ENCODE results near the gene KCNH5.

KCNH5 gene

DNA sequence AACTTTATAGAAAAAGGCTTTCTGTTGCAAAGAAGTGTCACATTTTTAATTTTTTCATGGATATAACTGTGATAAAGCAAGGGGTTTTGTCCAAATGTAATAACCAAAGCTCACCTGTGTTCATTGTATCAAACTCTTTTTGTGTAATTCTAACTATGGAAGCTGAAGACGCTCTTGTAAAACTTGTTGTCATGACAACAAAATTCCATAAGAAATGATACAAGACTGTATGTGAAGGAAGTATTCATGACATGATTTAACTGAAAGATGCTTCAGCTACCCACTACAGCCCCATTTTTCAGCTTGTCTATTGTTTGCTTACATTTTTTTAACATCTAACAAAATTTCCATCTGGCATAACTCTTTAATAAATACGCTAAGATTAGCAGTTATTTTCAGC, 360.9 kb downstream of the KCNH5 start:
- in situ Hi-C loops (cut with HindIII; ENCODE audit: low sequenced_read_pairs), result no loop called here

DNA sequence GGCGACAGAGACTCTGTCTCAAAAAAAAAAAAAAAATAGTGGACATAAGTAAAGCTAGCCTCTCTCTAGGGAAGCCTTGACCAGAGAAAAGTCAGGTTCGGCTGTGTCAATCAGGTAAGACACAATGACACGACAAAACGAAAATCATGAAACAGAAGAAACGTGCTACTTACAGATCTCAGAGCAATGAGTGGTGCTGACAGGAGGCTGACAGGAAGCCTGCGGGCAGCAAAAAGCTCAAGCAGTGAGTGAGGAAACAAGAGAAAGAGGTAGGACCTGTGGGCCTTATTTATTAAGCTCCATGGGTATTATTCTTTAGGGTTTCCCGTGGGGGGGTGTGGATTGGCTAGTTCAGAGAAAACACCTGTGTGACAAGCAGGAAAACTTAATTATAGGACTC, 363.1 kb downstream of the KCNH5 start:
- in situ Hi-C loops (cut with HindIII; ENCODE audit: low sequenced_read_pairs), result no loop called here

DNA sequence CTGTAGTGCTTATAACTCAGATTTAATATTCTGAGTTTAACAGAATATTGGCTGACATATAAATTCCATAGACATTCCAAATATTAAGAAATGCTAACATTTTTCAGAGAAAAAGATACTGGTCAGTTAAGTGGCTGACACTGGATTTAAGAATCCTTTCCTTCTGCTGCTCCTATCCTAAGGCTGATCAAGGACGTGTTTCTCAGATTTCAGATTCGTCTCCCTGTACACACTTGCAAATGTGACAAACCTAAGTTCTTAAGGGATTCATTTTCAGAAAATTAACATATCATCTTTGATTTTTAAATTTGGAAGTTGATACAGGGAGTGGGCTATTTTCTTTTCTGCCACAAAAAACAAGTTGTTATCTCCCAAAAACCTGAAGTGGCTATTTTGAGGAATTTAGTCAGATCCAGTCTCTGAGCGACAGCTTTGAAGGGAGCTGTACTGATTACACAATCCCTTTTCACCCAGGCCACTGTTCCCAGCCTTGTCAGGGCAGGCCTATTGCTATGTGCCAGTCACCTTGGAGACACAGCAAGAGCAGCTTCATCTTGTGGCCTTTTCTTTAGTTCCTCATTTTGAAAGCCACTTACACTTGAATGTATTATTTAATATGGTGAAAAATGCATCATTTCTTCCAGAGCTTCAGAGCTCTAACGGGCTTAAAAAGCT, 370.6 kb downstream of the KCNH5 start:
- in situ Hi-C loops (cut with HindIII; ENCODE audit: low sequenced_read_pairs), result no loop called here

DNA sequence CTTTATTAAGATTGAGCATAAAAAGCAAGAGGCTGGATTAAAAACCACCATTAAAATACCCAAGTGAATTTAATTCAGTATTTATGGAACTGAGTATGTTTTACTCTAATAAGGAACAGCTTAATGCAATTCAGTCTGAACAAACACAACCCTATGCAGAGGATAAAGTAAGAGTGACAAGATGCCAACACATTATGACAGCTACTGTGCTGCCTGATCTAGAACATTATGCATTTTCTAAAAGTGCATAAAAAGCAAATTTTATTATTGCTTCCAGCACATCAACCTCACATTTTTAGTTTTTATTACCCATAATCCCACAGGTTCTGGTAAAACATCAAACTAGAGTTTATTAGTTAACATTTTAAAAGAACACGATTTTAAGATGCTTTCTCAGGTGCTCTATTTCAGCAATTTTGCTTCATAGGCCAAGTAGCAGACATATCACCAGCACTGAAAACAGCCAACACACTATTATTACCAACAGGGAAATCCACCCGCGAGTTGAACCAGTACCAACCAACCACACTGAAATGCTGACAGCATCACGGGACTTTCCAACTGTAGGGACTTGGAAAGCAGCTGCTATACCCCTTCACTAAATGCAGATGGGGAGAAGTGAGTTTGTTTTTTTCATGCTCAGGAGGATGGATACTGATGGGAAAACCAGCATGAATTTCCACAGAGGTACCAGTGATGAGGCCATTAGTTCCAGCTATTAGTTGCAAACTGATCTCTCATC, 372.1 kb downstream of the KCNH5 start:
- in situ Hi-C loops (cut with HindIII; ENCODE audit: low sequenced_read_pairs), result no loop called here

DNA sequence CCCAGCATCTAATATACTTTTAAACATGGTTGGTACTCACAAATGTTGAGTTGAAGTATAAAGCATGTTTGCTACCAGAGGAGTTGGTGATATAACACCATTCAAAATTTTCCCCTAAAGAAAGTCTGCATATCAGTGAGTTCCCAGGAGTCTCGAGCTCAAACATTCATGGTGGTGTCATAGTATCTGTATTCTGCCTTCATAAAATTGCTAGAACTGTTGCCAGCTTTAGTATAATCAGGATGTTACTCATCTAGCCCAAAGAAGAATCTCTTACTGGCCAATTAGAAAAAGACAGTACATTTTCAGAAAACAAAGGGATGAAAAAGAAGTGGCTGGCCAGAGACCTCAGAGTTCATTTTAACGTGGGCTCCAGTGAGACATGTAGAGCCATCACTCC, 374.7 kb downstream of the KCNH5 start:
- in situ Hi-C loops (cut with HindIII; ENCODE audit: low sequenced_read_pairs), result no loop called here

DNA sequence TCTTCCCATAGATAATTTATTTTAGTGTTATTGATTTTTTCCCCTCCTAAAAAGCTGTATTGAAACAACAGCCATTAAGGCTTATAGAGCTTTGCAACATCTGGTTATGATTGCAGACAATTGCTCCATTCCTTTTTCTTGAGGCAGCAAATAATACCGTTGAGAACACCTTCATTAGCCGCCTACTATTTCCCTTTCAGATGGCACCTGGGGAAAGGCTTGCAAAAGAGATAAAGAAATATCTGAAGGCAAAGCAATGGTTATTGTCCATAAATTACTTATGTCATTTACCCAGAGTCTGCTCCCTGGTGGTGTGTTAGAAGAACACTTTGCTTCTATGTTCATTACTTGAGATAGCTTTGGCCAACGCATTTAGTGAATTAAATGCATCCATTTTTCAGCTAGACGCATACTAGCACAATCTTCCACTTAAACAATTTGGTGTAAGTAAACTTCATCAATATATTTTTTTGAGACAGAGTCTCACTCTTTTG, 377.8 kb downstream of the KCNH5 start:
- in situ Hi-C loops (cut with HindIII; ENCODE audit: low sequenced_read_pairs), result no loop called here

DNA sequence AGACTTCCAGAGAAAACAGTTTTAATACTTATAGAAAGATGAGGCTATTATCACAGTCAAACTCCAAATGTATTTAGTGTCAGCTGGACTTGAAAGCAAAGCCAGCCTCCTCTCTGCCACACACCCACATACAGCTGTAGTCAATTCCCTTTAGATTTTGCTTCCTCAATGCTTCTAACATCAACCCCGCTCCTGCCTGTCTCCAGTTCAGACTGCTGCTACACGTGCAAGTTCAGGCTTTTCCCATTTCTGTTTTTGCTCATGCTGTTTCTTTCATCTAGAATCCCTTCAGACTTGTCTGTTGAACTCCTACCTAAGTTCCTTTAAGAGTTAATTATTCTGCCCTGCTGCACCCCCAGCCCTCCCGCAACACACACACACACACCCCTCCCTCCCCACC, 380.0 kb downstream of the KCNH5 start:
- in situ Hi-C loops (cut with HindIII; ENCODE audit: low sequenced_read_pairs), result no loop called here

DNA sequence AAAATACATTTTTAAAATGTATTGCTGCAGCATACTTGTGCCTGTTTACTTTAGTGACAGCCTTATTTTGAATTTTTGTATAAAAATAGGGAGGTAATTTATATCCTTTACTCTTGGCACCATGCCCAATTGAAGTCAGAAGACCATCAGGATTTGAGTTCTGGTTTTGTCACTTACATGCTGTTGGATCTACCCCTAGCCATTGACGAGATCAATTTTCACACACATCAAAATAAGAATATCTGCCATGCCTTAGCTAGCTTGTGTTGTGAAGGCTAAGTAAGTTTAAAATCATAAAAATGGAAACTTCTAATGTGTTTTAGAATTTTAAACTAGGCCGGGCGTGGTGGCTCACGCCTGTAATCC, 381.8 kb downstream of the KCNH5 start:
- in situ Hi-C loops (cut with HindIII; ENCODE audit: low sequenced_read_pairs), result no loop called here

DNA sequence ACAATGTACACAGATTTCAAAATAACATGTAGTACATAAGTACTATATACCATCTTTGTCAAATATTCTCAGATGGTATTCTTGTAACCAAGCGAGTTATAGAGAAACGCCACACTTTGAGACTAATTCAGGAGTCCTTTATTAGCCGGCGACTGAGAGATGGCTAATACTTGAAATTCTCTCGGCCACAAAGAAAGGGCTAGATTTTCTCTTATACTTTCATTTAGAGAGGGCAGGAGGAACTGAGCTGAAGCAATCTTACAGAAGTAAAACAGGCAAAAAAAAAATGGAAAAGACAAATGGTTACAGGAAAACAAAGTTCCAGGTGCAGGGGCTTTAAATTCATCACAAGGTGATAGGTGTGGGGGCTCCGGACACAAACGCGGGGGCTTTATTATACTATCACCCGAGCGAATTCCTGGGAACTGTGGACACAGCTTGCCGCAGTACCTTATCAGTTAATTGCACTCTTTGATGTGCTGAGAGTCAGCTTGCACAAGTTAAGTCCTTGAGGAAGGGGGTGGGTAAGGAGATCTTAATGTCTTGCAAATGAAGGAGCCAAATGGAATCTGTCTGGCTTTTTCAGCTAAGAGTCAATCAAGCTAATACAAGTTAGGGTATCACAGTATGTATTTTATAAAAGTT, 382.3 kb downstream of the KCNH5 start:
- in situ Hi-C loops (cut with HindIII; ENCODE audit: low sequenced_read_pairs), result no loop called here

DNA sequence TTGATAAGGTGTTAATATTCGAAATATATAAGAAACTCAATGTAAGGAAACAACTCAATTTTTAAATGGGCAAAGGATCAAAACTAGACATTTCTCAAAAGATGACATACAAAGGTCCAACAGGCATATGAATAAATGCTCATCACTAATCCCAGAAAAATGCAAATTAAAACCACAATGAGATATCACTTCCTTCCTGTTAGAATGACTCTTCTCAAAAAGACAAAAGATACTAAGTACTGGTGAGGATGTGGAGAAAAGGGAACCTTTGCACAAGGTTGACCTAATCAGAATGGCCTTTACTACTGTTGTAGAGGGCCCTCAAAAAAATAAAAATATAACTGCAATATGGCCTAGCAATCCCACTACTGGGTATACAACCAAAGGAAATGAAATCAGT, 383.4 kb downstream of the KCNH5 start:
- in situ Hi-C loops (cut with HindIII; ENCODE audit: low sequenced_read_pairs), result no loop called here

DNA sequence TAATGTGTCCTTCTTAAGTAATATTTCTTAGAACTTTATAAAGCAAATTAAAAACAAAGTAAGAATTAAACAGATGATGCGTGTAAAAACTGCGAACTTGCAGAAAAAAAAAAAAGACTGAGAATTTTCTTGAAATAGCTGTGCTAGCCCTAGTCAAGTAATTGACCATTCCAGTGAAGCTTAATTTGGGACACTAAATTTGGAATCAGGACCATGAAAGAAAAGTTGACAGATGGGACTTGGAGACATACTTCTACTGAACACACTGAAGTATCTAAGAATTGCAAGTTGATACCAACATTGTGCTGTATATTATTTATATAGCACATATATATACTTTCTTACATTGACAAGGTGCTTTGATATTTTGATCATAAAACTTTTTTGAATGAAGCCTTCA, 386.6 kb downstream of the KCNH5 start:
- in situ Hi-C loops (cut with HindIII; ENCODE audit: low sequenced_read_pairs), result no loop called here

DNA sequence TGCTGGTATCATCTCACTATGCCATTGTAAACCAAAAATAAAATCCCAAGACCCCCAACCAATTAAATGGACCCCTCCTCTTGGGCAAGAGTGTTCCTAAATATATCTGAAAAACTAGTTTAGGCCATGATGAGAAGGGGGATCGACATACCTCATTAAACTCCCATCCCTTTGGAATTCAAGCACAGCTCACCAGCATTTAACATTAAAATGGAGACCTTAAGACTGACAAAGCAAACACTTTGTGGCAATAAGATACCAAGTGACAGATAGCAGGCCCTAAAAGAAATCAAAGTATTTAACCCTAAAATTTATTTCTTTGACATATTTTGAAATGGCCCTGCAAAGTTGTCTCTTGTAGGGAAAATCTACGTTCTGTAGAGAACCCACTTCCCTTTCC, 387.9 kb downstream of the KCNH5 start:
- in situ Hi-C loops (cut with HindIII; ENCODE audit: low sequenced_read_pairs), result no loop called here

DNA sequence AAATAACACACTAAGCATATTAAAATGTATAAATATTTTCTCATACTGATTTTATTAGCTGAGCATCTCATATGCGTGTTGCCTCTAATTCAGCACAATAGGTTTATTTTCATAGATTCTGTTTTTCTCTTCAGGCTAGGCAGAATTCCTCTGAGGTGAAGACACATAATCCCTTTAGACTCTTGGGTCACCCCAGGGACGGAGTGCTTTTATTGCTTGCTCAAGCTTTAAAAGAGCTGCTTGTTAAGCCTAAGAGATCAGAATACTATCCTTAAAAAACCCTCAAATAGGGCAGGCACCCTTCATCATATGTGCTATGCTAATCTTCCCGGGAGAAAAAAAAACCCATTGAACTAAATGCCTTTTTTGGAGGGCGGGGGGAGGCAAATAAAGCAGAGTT, 390.1 kb downstream of the KCNH5 start:
- in situ Hi-C loops (cut with HindIII; ENCODE audit: low sequenced_read_pairs), result no loop called here

DNA sequence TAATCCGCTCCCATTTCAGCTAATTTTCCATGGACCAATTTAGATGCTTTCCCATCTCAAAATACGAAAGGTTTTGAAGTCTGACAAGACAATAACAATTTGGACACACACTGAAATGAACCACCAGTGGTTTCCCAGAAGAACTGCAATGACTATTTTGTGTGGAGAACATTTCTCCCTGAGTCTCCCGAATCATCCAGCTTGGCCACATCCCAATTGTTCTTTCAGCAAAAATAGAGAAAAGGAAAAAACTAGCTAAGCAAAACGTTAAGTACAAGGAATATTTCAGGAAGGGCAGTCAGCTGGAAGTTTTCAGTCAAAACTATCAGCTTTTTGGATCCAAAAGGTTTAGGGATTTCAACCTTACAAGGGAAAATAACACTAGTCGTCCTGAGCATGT, 390.6 kb downstream of the KCNH5 start:
- in situ Hi-C loops (cut with HindIII; ENCODE audit: low sequenced_read_pairs), result no loop called here

Measured in DLD1 (cell line).